Uterus (tissue), 4 donors: ENCODE results near the gene MBD2. TPM values are rescaled to one million over a fixed set of nuclear protein-coding genes. Genes with fewer than 3 reads are reported as not detected.
"Not testable (repeated sequence)": the region's sequence is repeated elsewhere in the genome, so short reads cannot be mapped to it uniquely, and the experiment has no call there.

ENCODE experiments used
- DNase-seq, 2 donors: peaks; one replicate each; pipeline ENCODE4 v3.0.0-alpha.2; 2019 to 2020
- H3K27ac ChIP-seq, 2 donors: fragments of 200-600 bp; sonication (generic); 1 replicate in 1 of 2; 2 replicates in 1 of 2; pipeline ENCODE4 v1.5.1; 2016 to 2018
- H3K27me3 ChIP-seq, 2 donors: fragments of 200-600 bp; sonication (generic); one replicate each; pipeline ENCODE4 v1.5.1; 2018 to 2019; ENCODE audit warnings: control low read depth in 1 of 2
- H3K36me3 ChIP-seq, 2 donors: fragments of 200-600 bp; sonication (generic); one replicate each; pipeline ENCODE4 v1.5.1; 2019; ENCODE audit warnings: control low read depth in 1 of 2
- H3K4me1 ChIP-seq, 2 donors: fragments of 200-600 bp; sonication (generic); one replicate each; pipeline ENCODE4 v1.5.1; 2018 to 2019; ENCODE audit warnings: control low read depth in 1 of 2
- H3K4me3 ChIP-seq, 2 donors: fragments of 200-600 bp; sonication (generic); 1 replicate in 1 of 2; 2 replicates in 1 of 2; pipeline ENCODE4 v1.5.1; 2018 to 2019; ENCODE audit warnings: mild to moderate bottlenecking in 1 of 2
- H3K9me3 ChIP-seq, 2 donors: fragments of 200-600 bp; sonication (generic); one replicate each; pipeline ENCODE4 v1.5.1; 2019; ENCODE audit warnings: control low read depth in 1 of 2
- POLR2A ChIP-seq, 2 donors: fragments of 450-650 bp; IDR thresholded peaks; one replicate each; pipeline ENCODE4 v1.6.1; 2016; ENCODE audit warnings: antibody characterized with exemption in 2 of 2, mild to moderate bottlenecking in 1 of 2, moderate library complexity in 1 of 2
- intact Hi-C: fragments of 100-400 bp; cut with DNase I; formaldehyde crosslinking; loops from one replicate; pipeline ENCODE4 v1.15.1; 2023; ENCODE audit warnings: low total_unique reads
- total RNA-seq, 4 donors: library from RNA; depleted of rRNA in 3 of 4; stranded (reverse); fragments of >200 nt in 3 of 4; gene quantifications; one replicate each; pipeline versions ENCODE4 v1.1.0 to v1.2.4, GENCODE V29; 2014 to 2023
- TF ChIP-seq, protein P1 (sequence below), 4 experiments: fragments of 200-600 bp in 2 of 4; fragments of 450-650 bp in 2 of 4; sonication (generic) in 2 of 4; IDR thresholded peaks; one replicate each; pipeline ENCODE4 v1.5.1; 2016 to 2019; ENCODE audit warnings: antibody characterized with exemption in 4 of 4, mild to moderate bottlenecking in 2 of 4, moderate library complexity in 1 of 4
- donor health status: DM: yes; HTN: yes; CAD: no.

MBD2 gene
- total RNA-seq, 4 donors from 2014 or later = 10.8 to 76.9 (median 26.0) TPM

GRCh38 chr18:54130631-54131030 lies 93.8 kb downstream of the MBD2 start:
- intact Hi-C loops = no loop called here
- no peak overlapping the region for H3K27ac ChIP-seq
- DNase-seq = no peak
- no peak for TF ChIP-seq POLR2A (IDR thresholded peaks at IDR 0.05)
- TF ChIP-seq, protein P1, sequence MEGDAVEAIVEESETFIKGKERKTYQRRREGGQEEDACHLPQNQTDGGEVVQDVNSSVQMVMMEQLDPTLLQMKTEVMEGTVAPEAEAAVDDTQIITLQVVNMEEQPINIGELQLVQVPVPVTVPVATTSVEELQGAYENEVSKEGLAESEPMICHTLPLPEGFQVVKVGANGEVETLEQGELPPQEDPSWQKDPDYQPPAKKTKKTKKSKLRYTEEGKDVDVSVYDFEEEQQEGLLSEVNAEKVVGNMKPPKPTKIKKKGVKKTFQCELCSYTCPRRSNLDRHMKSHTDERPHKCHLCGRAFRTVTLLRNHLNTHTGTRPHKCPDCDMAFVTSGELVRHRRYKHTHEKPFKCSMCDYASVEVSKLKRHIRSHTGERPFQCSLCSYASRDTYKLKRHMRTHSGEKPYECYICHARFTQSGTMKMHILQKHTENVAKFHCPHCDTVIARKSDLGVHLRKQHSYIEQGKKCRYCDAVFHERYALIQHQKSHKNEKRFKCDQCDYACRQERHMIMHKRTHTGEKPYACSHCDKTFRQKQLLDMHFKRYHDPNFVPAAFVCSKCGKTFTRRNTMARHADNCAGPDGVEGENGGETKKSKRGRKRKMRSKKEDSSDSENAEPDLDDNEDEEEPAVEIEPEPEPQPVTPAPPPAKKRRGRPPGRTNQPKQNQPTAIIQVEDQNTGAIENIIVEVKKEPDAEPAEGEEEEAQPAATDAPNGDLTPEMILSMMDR (IDR thresholded peaks at IDR 0.05) = no peak
- H3K36me3 ChIP-seq = no peaks in the 10 kb centered on the region
- no peak overlapping the region for H3K4me3 ChIP-seq
- H3K27me3 ChIP-seq = no peaks in the 10 kb centered on the region
- no peaks in the 10 kb centered on the region for H3K9me3 ChIP-seq
- no peaks in the 10 kb centered on the region for H3K4me1 ChIP-seq

DNA sequence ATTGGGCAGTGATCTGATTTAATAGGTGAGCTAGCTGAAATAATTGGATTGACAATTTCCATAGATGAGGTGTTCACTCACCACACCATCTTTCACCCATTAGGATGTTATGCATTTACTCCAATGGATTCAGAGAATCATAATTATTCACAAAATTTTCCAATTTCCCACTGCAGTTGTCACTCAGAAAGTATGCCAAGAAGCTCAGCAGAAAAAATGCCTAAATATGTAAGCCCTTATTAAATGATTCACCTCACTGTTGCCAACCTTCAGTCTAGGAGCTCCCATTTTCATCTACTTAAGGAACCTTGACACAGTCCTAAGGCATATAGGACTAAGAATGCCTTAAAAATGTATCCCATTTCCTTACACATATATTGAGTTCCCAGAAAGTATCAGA lies 94.3 kb downstream of the MBD2 start:
- Histone ChIP-seq H3K4me1 (no peaks in the 10 kb centered on the region), H3K9me3 (no peaks in the 10 kb centered on the region), H3K4me3 (no peak overlapping the region), H3K27ac (no peak overlapping the region), H3K36me3 (no peaks in the 10 kb centered on the region), H3K27me3 (no peaks in the 10 kb centered on the region)
- DNase-seq = no peak
- no peak for TF ChIP-seq POLR2A (IDR thresholded peaks at IDR 0.05)
- TF ChIP-seq, protein P1 (IDR thresholded peaks at IDR 0.05) = no peak
- intact Hi-C loops = no loop called here

DNA sequence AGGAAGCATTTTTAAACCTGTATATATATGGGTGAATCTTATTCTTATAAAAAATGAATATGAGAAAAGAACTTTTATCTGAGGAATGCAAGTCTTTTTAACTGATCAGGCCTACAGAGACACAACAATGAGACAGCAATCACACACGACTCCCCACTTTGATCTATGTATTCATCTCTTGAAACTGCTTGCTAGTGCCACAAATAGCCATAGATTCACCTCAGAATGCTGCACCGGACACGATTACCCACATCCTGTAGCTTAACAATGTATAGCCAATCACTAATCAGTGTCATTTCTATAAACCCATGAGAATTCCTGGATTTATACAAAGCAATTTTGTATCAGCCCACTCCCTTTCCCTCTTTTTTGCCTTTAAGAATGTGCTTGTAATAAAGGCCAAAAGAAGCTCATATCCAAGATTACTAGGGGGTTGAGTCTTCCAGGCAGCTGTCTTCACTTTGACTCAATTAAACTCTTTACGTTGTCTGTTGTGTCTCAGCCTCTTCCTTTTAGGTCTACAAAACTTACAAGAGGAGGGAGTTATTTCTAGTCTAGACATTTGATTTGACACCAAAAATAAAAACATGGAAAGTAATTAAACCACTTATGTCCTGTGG lies 94.9 kb downstream of the MBD2 start:
- intact Hi-C loops = no loop called here

DNA sequence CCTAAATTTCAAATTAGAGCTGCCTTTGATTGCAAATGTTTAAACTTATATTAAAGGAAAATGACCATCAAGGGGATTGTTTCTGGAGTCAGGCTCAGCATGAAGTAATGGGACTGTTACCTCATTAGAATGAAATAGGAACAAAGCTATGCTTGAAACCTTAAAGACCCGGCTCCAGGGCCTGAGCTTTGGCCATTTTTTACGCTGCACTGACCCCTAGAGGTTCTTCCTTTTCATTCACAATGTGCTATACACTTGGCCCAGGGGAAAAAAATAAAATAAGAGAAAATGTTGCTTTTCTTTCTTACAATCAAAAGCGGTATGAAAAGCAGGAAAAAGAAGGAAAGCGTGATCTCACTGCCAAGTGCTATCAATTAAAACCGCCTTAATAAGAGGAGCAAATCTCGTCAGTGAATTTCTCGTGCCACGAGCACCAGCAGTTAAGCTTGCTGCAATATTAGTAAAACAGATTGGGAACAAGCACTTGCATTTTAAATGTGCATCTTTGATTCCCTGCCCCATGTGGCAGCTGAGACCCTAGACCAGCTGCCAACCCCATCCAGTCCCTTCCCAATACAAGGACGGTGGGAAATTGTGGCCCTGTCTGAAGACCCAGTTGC lies 96.6 kb downstream of the MBD2 start:
- Histone ChIP-seq H3K4me3 (no peak overlapping the region), H3K27me3 (no peaks in the 10 kb centered on the region), H3K9me3 (no peaks in the 10 kb centered on the region), H3K27ac (no peak overlapping the region), H3K36me3 (no peaks in the 10 kb centered on the region), H3K4me1 (no peaks in the 10 kb centered on the region)
- TF ChIP-seq POLR2A (IDR thresholded peaks at IDR 0.05) = no peak
- TF ChIP-seq, protein P1 (IDR thresholded peaks at IDR 0.05) = peak; percentile 13 to 25 (median 20)
- intact Hi-C loops = no loop called here
- DNase-seq = no peak

More for the DNA sequence above, 94.9 kb downstream of the MBD2 start:
- DNase-seq = no peak
- no peaks in the 10 kb centered on the region for H3K27me3 ChIP-seq
- no peaks in the 10 kb centered on the region for H3K4me1 ChIP-seq
- no peaks in the 10 kb centered on the region for H3K36me3 ChIP-seq
- H3K9me3 ChIP-seq = no peaks in the 10 kb centered on the region
- H3K27ac ChIP-seq = no peak overlapping the region
- TF ChIP-seq POLR2A (IDR thresholded peaks at IDR 0.05) = no peak
- H3K4me3 ChIP-seq = no peak overlapping the region

DNA sequence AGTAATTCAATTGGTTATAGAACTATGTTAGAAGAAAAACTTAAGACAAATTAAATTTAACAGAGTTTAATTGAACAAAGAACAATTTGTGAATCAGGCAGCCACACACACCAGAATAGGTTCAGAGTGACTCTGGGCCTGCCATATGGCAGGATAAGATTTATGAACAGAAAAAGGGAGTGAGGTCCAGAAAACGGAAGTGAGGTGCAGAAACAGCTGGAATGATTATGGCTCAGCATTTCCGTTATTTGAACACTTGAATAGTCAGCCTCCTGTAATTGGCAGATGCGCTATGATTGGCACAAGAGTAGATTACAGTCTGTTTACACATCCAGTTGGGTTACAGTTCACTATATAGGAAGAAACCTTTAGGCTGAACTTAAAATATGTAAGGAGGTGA lies 99.0 kb downstream of the MBD2 start:
- intact Hi-C loops = no loop called here
- Histone ChIP-seq H3K4me1 (no peaks in the 10 kb centered on the region), H3K36me3 (no peaks in the 10 kb centered on the region), H3K9me3 (no peaks in the 10 kb centered on the region), H3K27me3 (no peaks in the 10 kb centered on the region), H3K27ac (no peak overlapping the region), H3K4me3 (no peak overlapping the region)
- no peak for DNase-seq
- TF ChIP-seq, protein P1 (IDR thresholded peaks at IDR 0.05) = no peak

DNA sequence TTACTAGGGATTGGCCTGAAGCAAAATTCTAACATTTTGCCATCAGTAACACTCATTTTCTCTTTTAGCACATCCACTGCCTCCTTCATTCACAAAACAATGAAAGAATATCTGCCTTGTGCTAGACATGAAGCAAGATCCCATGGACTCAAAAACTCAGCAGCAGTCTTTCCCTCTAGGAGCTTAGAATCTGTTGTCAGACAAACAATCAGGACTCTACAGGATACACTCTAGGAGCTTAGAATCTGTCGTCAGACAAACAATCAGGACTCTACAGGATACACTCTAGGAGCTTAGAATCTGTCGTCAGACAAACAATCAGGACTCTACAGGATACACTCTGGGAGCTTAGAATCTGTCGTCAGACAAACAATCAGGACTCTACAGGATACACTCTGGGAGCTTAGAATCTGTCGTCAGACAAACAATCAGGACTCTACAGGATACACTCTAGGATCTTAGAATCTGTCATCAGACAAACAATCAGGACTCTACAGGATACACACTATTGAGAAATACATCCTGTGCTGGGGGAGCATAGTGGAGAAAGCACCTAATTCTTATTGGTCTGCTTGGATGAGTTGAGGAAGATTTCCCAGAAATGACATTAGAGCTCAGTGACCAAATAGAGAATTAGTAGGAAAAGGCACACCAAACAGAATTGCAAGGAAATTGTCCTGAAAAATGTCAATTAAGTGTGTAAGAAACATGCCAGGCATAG lies 100.6 kb downstream of the MBD2 start:
- intact Hi-C loops, H3K4me3 ChIP-seq, H3K27ac ChIP-seq, H3K27me3 ChIP-seq, H3K9me3 ChIP-seq, H3K4me1 ChIP-seq, H3K36me3 ChIP-seq, DNase-seq: not testable (repeated sequence)
